ENCODE measurements around the gene MAVS.

Gene MAVS

DNA sequence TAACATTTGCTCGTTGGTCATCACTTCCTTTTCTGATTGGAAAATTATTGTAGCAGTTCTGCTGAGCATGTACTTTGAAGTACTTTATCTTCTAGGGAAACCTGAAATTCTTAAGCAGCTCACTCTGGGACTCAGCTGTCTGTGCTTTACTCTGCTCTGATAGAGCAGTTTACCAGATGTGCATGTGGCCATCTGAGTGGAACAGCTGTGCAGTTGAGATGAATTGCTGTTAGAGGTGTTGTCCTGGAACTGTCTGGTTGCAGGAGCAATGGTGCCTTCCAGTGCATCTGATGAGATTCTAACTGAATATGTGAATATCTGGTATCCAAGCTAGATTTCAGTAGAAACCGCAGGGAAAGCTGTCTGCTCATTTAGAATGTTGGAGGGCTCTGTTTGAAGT is 69.7 kb downstream of the MAVS start:
- no peak for FAIRE-seq

DNA sequence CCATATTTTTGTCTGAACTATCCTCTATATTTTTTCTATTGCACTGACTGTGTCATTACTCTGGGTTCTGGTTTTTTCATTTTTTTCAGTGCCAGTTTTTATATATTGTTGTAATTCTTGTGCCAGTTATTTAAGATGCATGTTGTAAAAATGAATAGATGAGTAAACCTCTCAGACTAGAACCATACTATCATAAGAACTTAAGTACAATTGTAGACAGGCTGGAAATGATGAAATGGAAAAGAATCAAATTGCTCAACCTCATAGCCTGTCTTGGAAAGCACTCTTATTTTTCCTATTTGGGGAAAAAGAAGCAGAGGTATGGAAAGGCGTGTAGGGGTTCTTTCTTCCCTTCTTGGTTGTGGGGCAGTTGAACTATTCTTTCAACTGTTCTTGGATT is 72.7 kb downstream of the MAVS start:
- FAIRE-seq = no peak

DNA sequence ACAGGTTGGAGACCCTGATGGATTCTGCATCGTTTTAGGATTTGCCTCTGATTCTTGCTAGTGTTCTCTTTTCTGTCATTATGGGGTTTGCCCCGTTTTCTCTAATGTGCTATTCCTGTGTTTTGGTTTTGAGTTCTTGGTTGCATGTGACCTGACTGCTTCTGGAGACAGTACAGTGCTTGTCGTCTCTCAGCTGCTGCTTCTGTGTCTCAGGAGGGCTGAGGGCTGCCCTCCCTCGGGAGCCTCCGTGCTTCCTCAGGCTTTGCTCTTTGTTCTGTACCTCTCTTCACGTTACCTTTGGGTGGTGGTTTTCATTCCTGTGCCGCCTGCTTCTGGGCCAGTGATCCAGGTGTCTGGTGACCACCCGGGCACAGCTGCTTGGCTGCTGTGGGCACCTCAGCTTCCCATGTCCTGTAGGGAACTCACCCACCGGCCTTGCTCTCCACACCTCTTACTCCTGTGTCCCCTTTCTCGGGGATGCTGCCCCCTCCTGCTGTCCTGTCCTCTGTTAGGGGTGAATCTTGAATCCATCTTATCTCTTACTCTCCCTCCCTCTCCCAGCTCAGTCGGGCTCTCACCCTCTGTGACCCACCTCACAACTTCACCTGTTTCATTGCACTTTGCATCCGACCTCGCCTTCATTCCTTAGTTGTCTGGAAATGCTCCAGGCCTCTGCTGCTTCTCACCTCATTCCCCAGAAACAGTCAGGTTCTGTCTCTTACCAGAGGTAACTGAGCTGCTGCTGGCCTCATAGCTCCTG is 75.8 kb downstream of the MAVS start:
- no peak for FAIRE-seq

DNA sequence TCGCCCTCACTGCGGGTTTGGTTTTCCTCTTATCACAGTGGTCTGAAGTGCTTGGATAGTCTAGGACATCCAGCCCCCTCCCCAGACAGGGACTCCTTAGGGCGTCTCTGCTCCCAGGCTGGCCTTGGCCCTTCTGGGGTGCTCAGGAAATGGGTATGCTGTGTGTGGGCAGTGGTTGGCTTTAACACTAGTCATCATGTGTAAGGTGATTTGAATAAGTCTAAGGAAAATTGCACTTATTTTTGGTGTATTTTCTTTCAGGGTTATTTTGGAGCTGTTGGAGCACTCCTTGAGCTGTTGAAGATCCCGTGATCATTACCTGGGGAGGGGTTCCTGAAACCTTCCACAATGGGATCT is 76.3 kb downstream of the MAVS start:
- FAIRE-seq = no peak

DNA sequence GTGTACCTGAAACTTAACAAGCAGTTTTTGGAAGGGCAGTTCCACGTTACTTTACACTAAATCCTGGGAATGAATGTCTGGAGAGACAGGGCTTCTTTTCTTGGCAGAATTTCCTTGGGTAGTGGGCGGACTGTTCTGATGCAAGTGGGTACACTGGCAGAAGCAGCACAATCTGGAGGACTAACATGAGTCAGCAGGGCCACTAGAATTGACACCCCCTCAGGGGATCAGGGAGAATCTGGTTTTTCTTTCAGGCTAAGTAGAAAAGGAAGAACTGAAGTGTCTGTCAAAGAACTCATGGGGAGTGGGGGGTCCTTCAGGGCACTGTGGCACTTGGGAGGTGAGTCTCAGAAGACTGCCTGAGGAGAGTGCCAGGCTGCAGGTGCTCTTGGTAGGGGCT is 77.2 kb downstream of the MAVS start:
- no peak for FAIRE-seq

DNA sequence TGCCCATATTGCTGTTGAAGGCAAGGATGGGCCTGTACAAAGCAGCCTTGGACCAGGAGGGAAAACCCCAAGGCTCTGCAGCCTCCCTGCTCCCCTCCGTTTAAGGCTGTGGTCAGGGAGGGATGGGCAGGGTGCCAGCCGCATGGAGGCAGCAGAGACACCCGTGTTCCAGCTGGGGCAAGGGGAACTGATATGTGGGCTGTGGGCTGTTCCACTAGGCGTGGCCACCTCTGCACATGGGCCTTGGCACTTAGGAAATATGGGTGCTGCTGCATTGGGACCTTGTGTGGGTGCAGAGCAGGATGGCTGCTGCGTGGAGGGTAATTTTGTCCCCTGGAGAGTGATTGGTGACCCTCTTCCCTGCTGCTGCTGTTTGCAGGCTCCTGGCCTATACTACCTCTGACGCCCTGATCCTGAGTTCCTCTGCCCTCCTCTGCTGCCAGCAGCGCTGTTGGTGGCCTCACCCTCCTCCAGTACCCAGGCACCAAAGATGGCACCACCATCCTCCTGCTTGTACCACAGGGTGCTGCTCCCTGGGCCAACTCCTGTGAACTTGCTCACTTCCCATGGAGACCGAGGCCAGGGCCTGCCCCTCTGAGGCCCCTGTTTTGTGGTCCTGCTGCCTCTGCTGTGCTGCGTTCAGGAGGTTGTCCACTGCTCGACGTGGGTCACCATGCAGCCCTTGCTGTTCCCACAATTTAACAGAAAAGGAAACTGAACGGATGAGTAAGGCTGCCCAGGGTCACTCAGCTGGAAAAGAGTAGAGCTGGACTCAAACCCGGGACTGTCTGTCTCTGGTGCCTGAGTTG is 77.9 kb downstream of the MAVS start:
- FAIRE-seq = no peak

DNA sequence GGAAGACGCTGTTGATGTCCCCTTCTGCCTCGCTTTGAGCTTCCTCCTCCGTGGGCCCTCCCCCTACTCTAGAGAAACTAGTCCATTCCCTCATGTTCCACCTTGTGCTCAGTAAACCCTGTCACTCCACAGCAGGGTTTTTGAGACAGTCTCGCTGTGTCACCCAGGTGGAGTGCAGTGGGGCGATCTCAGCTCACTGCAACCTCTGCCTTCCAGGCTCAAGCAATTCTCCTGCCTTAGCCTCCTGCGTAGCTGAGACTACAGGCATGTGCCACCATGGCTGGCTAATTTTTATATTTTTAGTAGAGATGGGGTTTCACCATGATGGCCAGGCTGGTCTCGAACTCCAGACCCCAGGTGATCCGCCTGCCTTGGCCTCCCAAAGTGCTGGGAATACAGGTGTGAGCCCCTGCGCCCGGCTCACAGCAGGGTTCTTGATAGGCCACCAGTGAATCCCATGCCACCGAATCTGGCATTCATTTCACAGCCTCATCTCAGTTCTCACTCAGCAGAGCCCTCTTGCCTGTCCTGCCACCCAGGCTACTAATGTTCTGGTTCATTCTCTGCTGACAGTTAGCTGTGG is 78.6 kb downstream of the MAVS start:
- FAIRE-seq = no peak

Data from colon (tissue), 2 donors.